GM06990 (cell line): ENCODE measurements around the gene KCNE3.

Experiments used
- DNase-seq: peaks from one replicate; pipeline ENCODE4 v3.0.0-alpha.2; 2011; ENCODE audit not compliant: insufficient read length; ENCODE audit errors: extremely low read depth
- H3K27me3 ChIP-seq: replicated peaks from 2 replicates; pipeline ENCODE4 v1.6.0; 2011; ENCODE audit warnings: low read length; ENCODE audit not compliant: control insufficient read depth, insufficient read depth
- H3K36me3 ChIP-seq: 2 replicates; pipeline ENCODE4 v1.5.1; 2011; ENCODE audit warnings: low read length; ENCODE audit not compliant: control insufficient read depth, insufficient read depth
- H3K4me3 ChIP-seq: replicated peaks from 2 replicates; pipeline ENCODE4 v1.5.1; 2011; ENCODE audit warnings: low read depth, mild to moderate bottlenecking, control low read depth, low read length
- CTCF ChIP-seq: IDR thresholded peaks from 2 replicates; pipeline ENCODE4 v1.5.1; 2011; ENCODE audit warnings: low read length, control low read depth, mild to moderate bottlenecking, inconsistent platforms; ENCODE audit not compliant: insufficient read depth, poor library complexity, severe bottlenecking

The KCNE3 gene

GRCh38 chr11:74446532-74446938 lies 20.8 kb downstream of the KCNE3 start:
- DNase-seq: no peak
- H3K36me3 ChIP-seq: no peaks in the 10 kb centered on the region
- TF ChIP-seq CTCF: no peak
- H3K4me3 ChIP-seq: no peak overlapping the region
- no peaks in the 10 kb centered on the region for H3K27me3 ChIP-seq

DNA sequence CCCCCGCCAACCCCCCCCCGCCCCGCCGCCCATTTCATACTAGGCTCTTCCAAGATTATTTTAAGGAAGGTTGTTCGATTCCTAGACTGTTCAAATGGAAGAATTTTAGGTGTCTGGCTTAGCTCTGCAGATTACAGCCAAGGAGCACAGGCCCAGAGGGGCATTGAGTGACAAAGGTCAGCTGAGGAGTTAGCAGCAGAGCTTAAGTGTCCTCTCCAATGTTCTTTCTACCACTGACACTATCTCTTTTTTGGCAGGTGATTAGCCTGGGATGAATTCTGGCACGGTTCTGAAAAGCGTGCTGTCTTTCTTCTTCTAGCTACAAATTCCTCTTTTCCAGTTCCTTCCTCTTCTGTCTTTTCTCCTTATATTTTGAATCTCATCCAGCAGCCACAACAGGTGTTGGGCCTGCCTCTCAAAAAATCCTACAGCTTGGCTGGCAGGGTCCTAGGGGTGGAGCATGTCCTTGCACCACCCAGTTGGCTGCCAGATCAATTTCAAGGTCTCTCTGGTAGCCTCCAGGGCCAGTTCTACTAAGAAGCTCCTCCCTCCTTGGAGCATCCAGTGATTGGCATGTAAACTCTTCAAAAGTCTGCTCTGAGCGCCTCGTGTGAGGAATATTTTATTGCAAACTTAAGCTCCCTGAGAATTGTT lies 23.0 kb downstream of the KCNE3 start:
- Histone ChIP-seq H3K36me3 (no peaks in the 10 kb centered on the region), H3K4me3 (no peak overlapping the region), H3K27me3 (no peaks in the 10 kb centered on the region)
- DNase-seq: no peak
- TF ChIP-seq CTCF: no peak

- no peak overlapping the region for H3K4me3 ChIP-seq
- no peak for TF ChIP-seq CTCF
- no peaks in the 10 kb centered on the region for H3K36me3 ChIP-seq
- no peaks in the 10 kb centered on the region for H3K27me3 ChIP-seq
- DNase-seq: no peak
Measured at GRCh38 chr11:74443071-74443864, 24.1 kb downstream of the KCNE3 start.

- TF ChIP-seq CTCF: no peak
Measured at GRCh38 chr11:74442636-74443035, 24.7 kb downstream of the KCNE3 start.

DNA sequence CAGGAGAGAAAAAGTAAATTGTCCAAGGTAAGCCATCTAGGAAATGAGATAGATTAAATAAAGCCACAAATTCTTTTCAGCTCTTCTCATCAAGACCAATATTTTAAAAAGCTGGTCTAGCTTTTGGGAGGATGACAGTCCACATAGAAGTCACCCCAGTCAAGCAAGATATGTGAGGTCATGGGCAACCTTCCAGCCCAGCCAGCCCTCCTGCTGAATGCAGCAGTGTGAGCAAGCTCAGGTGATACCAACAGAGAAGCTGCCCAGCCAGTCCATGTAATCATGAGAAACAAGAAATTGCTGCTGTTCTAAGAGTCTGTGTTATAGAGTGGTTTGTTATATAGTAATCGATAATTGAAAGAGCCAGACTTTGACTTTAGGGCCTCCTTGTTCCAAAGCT lies 28.7 kb downstream of the KCNE3 start:
- Histone ChIP-seq H3K27me3 (no peaks in the 10 kb centered on the region), H3K4me3 (no peak overlapping the region), H3K36me3 (no peaks in the 10 kb centered on the region)
- DNase-seq: no peak
- TF ChIP-seq CTCF: no peak

More at GRCh38 chr11:74442636-74443035, 24.7 kb downstream of the KCNE3 start:
- H3K27me3 ChIP-seq: no peaks in the 10 kb centered on the region
- no peak overlapping the region for H3K4me3 ChIP-seq
- no peaks in the 10 kb centered on the region for H3K36me3 ChIP-seq
- no peak for DNase-seq
